ENCODE measurements around the gene MYH9.

- TF ChIP-seq, protein P1, sequence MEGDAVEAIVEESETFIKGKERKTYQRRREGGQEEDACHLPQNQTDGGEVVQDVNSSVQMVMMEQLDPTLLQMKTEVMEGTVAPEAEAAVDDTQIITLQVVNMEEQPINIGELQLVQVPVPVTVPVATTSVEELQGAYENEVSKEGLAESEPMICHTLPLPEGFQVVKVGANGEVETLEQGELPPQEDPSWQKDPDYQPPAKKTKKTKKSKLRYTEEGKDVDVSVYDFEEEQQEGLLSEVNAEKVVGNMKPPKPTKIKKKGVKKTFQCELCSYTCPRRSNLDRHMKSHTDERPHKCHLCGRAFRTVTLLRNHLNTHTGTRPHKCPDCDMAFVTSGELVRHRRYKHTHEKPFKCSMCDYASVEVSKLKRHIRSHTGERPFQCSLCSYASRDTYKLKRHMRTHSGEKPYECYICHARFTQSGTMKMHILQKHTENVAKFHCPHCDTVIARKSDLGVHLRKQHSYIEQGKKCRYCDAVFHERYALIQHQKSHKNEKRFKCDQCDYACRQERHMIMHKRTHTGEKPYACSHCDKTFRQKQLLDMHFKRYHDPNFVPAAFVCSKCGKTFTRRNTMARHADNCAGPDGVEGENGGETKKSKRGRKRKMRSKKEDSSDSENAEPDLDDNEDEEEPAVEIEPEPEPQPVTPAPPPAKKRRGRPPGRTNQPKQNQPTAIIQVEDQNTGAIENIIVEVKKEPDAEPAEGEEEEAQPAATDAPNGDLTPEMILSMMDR (conservative IDR thresholded peaks at IDR 0.05 in 1 of 2, IDR thresholded peaks at IDR 0.05 in 1 of 2; ENCODE audit: extremely low read depth in 1 of 2, insufficient read depth in 1 of 2, low read depth in 1 of 2, low read length in 2 of 2) = no peak
- no peak for TF ChIP-seq EZH2 (IDR thresholded peaks at IDR 0.05; ENCODE audit: borderline replicate concordance, low read length)
These were observed 154.0 kb downstream of the MYH9 start for GRCh38 chr22:36233796-36234195.

All from mammary epithelial cell (primary cell).